Right ventricle myocardium inferior (tissue), 1 donor: ENCODE data around the gene NOX4. TPM values are rescaled to one million over a fixed set of nuclear protein-coding genes. Genes with fewer than 3 reads are reported as not detected.
A peak's percentile ranks its signal among the peaks of the same experiment; 100 is the strongest.
"Not testable (repeated sequence)": the region's sequence is repeated elsewhere in the genome, so short reads cannot be mapped to it uniquely, and the experiment has no call there.

Experiments used
- ATAC-seq: fragments of 200-7000 bp; cut with Tn5 transposase; one replicate; pipeline ENCODE4 v1.9.1; 2020; ENCODE audit warnings: mild to moderate bottlenecking, moderate library complexity
- DNase-seq: peaks from one replicate; pipeline ENCODE4 v3.0.0; 2021; ENCODE audit errors: missing footprints
- intact Hi-C: fragments of 100-400 bp; cut with DNase I; formaldehyde crosslinking; loops from one replicate; pipeline ENCODE4 v1.11.0; 2022
- total RNA-seq: library from RNA; stranded (reverse); fragmentation: NEBNext Ultra II Directional; extraction: Animal tissue kit (Norgen Biotek cat#: 25700); gene quantifications from one replicate; pipeline ENCODE4 v1.2.1, GENCODE V29; 2021
- donor health status: DM: no; HTN: yes; CAD: no; lungs with severe emphysema.

NOX4 gene
- total RNA-seq, 1 donor from 2014 or later: 1.5 TPM

DNA sequence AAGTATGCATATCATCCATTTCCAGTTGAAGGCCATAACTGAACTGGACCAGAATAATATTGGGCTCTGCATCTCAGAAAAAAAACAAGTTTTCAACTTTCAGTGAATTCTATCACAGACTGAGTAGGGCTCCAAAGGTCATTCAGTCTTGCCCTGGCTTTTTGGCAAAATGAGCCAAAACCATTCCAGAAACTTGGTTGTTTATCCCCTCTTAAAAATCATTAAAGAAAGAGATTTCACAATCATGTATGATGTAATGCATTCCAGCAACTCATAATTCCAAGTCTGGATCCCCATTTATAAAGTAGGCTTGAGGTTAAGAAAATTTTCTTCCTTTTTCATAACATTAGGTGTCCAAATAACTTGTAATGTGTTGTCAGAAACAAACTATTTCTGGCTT is 150.7 kb downstream of the NOX4 start:
- intact Hi-C loops, DNase-seq: not testable (repeated sequence)
- peak; percentile 76 for ATAC-seq

DNA sequence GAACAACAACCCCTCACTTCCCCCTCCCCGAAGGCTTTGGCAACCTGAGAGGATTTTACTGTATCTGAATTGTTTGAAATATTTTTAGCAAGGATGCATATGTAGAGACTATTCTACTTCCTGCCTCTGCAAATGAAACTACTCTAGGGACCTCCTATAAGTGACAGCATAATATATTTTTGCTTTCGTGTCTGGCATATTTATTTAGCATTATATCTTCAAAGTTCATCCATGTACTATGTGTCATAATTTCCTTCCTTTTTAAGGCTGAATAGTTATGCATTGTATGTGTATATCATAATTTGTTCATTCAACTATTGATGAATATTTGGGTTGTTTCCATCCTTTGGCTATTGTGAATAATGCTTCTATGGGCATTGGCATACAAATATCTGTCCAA is 153.1 kb downstream of the NOX4 start:
- intact Hi-C loops, DNase-seq, ATAC-seq: not testable (repeated sequence)

DNA sequence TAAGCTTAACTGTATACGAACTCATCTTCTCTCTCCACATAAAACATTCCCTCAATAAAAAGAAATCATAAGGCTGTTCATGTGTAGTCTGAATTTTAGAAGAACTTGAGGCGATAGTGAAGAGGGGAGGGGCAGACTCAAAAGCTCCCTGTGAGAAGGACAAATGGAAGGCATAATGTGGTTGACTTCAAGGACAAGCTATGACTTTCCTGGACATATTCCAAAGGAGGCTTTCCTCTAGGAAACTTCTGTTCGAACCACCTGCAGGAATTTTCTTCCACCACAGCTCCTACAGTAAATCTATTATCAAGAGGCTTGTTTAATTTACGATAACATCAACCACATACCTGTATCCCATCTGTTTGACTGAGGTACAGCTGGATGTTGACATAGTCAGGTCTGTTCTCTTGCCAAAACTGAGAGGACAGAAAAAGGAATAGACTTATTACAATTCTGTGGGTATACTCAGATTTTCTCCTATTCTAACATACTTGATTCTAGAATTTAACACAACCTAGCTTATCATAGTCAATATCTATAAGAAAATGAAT is 154.0 kb downstream of the NOX4 start:
- DNase-seq, intact Hi-C loops, ATAC-seq: not testable (repeated sequence)

DNA sequence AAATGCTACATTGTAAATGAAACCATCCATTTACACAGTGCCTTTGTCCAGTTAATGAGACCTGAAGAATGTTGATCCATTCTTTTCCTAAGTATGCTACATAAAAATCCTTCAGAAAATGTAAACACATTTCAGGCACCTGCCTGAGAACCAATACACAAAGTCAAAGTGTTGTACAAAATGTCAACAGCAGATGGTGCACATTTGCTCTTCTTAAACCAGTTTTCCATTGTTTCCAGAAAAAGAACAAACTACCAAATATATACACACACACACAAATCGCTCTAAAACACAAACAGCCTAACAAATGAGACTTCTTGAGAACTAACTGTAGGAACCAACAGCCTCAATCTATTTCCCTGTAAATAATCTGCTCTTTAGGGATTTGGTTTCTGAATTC is 157.5 kb downstream of the NOX4 start:
- intact Hi-C loops: loop anchor here (5.0 kb wide), 1 partner anchor 74 kb away; no protein-coding TSS in a partner anchor
- DNase-seq: not testable (repeated sequence)
- ATAC-seq: peak; percentile 26

DNA sequence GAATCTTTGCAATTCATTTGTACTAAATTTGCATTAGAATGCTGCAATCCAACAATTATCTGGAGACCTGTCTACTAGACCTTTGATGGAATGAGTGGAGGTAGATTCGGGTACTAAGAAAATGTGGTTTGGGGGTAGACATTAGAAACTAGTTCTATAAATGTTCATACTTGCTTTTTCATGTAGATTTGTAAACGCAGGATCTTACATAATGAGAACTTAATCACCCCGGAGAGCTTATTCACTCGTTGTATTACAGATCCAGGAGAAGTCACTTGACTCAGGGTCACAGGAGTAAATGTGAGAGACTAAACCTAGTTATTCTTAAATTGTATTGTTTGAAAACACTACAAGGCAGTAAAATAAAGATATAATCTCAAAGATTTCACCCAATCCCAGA is 159.2 kb downstream of the NOX4 start:
- not testable (repeated sequence) for DNase-seq, ATAC-seq
- intact Hi-C loops: loop anchor here (5.0 kb wide), 1 partner anchor 75 kb away; no protein-coding TSS in a partner anchor

DNA sequence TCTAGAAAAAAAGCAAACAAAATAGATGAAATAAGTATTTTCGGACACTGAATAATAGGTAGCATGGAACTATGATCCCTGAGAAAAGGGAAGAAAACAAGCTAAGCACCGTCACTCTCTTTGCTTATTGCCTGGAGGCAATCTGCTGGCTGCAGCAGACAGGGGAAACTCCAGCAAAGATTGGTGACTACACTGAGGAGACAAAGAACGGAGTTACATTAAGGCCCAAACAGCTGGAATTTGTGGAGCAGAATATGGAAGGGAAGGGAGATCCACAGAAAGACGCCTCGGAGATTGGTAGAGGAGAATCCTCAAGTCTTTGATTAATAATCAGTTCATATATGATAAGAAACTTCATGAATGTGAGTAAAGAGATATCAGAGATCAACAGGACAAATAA is 163.3 kb downstream of the NOX4 start:
- ATAC-seq: no peak

DNA sequence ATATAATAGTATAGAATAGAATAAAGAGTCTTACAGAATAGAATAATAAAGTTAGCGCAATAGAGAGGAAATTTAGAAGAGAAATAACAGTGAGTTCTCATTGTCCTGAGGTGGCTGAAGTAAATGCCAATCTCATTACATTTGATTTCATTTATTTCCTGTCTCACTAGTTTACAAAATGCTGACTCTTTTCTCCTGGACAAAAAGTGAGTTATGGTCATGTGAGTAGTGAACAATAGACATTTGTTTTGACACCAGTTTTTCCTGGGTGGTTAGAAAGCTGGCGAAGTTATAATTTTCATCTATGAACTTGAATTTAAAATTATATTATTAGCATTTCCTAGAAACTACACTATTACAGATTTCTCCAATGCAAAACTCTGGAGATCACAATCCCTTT is 169.8 kb downstream of the NOX4 start:
- intact Hi-C loops: no loop called here
- ATAC-seq (no peak), DNase-seq (no peak)

More for the DNA sequence above, 163.3 kb downstream of the NOX4 start:
- no peak for DNase-seq
- intact Hi-C loops: no loop called here

DNA sequence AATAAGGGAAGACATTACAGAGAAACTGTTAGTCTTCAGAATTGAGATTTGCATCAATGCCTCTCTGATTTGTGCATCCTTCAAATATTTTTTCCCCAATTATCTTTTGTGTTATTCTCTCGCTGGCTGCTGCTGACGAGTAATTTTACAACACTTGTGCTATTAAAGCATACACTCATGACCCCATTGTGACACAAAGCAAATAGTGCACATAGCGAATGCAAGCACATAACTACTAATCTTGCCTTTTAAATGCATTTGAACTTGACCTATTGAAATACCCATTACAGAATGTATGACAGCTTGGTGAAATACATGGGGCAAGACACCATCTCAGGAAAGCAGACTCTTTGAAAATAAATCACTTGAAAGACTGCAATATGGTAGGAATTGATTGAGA is 180.6 kb downstream of the NOX4 start:
- ATAC-seq, DNase-seq, intact Hi-C loops: not testable (repeated sequence)

DNA sequence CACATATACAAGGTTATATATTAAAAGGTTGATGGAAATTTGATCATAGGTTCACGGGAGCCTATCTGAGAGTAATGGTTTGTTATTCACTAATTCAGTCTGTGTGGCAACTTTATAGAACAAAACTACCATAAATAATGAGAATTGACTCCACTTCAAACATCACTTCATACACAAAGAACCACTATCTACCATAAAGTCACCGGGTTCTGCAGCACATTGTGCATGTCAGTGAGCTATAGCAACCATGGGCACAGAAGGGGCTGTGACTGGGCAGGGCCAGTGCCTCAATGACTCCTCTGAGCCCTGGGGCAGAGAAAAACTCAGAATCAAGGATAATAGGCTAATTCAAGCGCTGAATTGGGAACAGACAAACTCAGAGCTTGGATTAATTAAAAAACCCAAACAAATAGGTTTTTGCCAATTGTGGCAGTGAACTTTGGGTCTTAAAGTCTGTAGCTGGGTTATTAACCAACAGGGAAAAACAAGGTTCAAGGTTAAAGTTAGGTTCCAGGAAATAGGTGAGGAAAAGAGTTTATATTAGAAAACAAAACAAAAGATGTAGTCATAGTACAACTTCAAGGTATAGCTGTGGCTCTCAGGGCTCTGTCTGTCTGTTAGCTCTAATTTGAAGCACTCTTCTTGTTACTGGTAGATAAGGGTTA is 181.7 kb downstream of the NOX4 start:
- ATAC-seq, intact Hi-C loops, DNase-seq: not testable (repeated sequence)

DNA sequence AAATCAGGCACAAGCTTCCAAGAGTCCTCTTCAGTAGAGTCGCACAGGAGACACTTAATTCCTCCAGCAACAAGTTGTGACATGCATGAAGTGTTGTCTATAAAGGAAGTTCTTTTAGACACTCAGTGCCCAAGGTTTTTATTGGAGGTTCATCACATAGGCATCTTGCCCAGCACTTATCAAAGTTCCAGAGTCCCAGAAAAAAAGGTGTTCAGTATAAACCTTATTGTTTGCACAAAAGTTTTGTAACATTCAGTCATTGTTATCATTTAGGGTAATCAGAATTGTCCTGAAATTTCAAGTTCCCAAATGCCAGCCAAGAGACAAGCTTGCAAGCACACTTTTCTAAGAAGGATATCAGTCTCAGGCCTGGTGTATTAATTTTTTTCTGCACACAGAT is 182.9 kb downstream of the NOX4 start:
- intact Hi-C loops, DNase-seq, ATAC-seq: not testable (repeated sequence)

DNA sequence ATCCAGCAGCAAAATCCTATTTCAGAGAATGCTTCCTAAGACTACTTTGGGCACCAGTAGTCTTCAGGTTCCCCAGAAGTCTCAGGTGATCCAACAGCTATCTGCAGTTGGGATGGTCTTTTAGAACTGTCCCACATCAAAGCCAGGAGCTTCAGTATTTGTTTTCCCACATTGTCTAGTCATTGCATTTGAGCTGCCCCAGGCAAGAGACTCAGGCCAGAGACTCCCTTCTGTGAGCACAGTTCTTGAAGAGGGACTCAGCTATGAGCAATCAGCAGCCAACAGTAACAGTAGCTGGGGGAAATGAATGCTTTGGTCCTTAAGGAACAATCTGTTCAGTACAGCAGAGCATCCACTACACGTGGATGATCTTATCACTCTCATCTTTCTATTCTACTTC is 188.1 kb downstream of the NOX4 start:
- intact Hi-C loops, ATAC-seq, DNase-seq: not testable (repeated sequence)

DNA sequence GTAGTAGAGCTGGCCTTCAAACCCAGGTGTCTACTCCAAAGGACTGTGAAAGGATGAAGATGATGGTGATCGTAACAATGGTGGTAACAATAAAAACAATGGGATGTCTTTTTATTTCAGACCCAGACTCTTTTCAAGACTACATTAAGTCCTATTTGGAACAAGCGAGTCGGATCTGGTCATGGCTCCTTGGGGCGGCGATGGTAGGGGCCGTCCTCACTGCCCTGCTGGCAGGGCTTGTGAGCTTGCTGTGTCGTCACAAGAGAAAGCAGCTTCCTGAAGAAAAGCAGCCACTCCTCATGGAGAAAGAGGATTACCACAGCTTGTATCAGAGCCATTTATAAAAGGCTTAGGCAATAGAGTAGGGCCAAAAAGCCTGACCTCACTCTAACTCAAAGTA is 196.2 kb downstream of the NOX4 start:
- ATAC-seq, intact Hi-C loops: not testable (repeated sequence)
- DNase-seq: peak; percentile 20

DNA sequence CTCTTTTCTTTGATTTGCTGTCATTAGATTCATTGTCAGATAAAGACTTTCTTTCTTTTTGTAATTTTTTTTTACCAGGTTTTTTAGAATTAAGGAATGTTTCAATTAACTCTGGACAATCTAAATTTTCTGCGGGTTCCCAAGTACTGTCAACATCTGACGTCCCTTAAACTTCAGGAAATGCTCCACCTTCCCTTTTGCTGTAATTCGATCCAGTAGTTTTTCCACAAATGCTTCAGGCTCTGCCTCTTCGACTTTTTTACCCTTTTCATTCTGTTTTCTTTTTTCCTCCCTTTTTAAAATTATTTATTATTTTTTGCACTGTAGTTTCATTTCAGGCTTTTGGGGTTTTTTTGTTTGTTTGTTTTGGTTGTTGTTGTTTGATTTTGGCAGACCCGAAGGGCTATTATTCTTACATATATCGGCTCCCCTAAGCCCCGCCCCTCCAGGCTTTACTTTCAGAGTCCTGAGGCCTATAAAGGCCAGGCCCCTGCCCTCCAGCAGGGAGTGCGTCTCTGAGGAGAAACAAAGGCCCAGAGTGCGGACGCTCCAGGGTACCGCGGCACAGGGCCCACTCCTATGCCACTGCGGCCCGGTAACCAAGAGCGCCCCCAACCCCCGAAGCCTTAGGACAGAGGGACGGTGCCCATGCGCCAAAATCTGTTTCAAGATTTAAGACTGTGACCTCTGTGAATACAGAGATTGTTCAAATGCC is 197.1 kb downstream of the NOX4 start:
- DNase-seq (peak; percentile 44), ATAC-seq (peak; percentile 16)
- intact Hi-C loops: no loop called here

DNA sequence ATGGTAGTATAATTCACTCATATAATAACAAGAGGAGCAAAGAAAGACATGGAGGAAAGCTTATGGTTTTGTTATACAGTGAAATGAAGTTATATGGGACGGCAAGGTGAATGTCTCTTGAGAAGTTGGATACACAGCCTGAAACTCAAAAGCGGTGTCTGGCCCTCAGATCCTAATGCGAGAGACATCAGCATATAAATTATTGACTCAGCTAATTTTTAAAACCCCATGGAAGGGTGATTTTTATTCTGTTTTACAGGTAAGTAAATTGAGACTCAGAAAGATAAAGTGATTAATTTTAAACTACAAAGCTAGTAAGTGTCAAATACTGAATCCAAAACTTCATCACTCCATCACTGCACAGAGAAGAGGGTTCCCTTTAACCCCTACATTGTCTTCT is 203.2 kb downstream of the NOX4 start:
- ATAC-seq, intact Hi-C loops, DNase-seq: not testable (repeated sequence)

DNA sequence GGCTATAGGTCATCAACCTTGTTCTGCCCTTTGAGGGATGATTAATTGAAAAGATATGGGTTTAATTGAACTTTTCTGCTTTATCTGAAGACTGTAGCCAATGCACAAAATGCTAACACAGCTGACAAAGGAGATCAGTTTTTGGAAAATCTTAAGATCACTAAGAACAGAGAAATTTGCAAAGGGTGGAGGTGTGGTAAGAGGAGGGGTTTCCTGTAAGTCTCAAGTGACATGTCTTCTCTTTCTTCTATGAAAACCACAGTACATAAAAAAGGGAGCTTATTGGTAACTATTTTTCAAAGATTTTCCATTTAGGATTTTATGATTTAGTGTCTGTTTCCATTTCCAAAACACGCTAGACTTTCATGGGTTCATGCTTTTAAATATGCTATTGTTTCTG is 204.6 kb downstream of the NOX4 start:
- ATAC-seq, intact Hi-C loops, DNase-seq: not testable (repeated sequence)

DNA sequence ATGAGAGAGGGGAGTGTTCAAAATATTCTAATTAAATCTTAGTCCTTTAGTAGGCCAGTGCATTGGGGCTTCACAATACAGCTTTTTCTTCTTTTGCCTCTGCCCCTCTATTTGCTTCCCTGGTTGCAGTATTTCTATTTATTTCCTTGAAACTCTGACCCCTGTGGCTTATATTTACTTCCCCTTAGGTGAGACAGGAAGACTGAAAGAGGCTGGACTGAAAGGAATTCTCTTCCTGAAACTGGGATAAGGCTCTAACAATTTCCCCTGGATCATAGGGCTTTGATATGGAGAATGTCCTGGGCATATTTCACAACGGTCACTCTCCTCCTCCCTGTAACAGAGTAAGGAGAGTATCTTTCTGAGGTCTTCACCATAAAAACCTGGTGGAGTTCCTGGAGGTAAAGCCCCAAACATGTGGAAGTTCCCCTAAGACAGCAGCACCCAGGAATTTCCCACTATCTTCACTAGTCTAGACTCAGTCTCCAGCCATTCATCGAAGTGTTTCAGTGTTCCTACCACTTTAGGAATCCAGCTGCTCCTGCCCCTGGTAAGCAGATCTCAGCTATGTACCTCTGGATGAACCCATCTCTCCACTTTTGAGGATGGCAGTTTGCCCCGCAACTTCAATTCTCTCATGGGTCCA is 210.0 kb downstream of the NOX4 start:
- DNase-seq, ATAC-seq, intact Hi-C loops: not testable (repeated sequence)

DNA sequence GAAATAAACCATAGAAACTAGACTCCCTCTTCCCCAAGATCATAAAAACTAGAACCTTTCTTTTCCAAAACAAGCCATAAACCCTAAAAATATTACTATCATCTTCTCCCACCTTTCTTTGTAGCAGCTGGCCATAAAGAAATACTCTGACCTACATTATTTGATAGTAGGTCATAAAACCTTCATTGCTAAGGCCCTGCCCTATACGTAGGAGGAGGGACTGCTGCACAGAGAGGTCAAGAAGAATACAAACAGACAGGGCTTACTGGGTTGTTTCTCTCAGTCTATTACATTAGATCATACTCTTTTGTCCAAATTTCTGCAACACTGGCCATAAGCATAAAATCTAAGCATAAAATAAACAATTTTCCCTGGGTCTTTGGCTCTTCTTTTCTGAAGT is 212.0 kb downstream of the NOX4 start:
- intact Hi-C loops: no loop called here
- ATAC-seq (no peak), DNase-seq (no peak)

DNA sequence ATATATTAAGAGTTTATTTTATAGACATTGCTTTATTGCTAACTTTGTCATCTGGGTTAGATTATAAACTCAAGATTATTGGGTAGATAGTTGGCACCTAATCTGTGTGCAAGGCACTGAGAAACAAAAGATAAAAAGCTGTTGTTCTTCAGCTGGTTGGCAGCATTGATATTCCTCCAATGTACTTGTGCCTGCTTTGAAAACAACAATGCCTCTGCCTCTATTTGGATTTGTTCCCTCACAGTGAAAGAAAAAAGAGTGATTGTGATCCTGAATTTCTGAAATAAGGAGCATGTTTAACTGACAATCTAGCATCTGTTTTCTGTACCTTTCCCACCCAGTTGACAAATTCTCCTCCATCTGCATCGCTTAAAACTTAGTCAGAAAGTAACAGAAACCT is 215.2 kb downstream of the NOX4 start:
- ATAC-seq (no peak), DNase-seq (no peak)
- intact Hi-C loops: no loop called here
